Endothelial cell of umbilical vein (primary cell): ENCODE measurements around the gene TRIM32. TPM values are rescaled to one million over a fixed set of nuclear protein-coding genes. Genes with fewer than 3 reads are reported as not detected.

Source experiments
- Bru-seq: library from RNA; stranded (reverse); fragments of 400-500 nt; gene quantifications from one replicate; lab custom pipeline; 2021; lab: Mats Ljungman, UMichigan
- BruChase-seq, 2 experiments: library from RNA; stranded (reverse); fragments of 400-500 nt; gene quantifications; one replicate each; lab custom pipeline; 2021; lab: Mats Ljungman, UMichigan
- BruUV-seq: library from RNA; stranded (reverse); fragments of 400-500 nt; replicated peaks from 2 replicates; lab custom pipeline; 2021; lab: Mats Ljungman, UMichigan
- CTCF ChIA-PET: fragments of 300-600, 350-600 bp; sonication (Branson Sonifier 250); formaldehyde crosslinking; loops from one replicate; lab custom pipeline; 2021; ENCODE audit warnings: antibody characterized with exemption, inconsistent platforms; lab: Charles Lee
- POLR2A ChIA-PET: fragments of 300-600, 350-600 bp; sonication (Branson Sonifier 250); formaldehyde crosslinking; loops from one replicate; lab custom pipeline; 2021; ENCODE audit warnings: antibody characterized with exemption, inconsistent platforms; lab: Charles Lee
- DNase-seq: peaks from one replicate; pipeline ENCODE4 v3.0.0-alpha.2; 2011; ENCODE audit warnings: low read depth, low spot score
- FAIRE-seq: peaks from 2 replicates; lab custom pipeline; 2011; peaks lifted over from hg19 to GRCh38; lab: Jason Lieb, UNC
- H2AFZ ChIP-seq: 2 replicates; pipeline ENCODE4 v1.6.0; 2012; ENCODE audit warnings: low read depth, low read length, control low read depth, inconsistent platforms
- H3K27ac ChIP-seq: 2 replicates; pipeline ENCODE4 v1.5.1; 2011; ENCODE audit warnings: low read depth, mild to moderate bottlenecking, control low read depth, low read length, moderate library complexity; ENCODE audit not compliant: insufficient read depth
- H3K27me3 ChIP-seq, 2 experiments: 2 replicates each; pipeline versions ENCODE4 v1.6.0 to v1.6.1; 2011; ENCODE audit warnings: low read length in 2 of 2, mixed read lengths in 1 of 2; ENCODE audit not compliant: control insufficient read depth in 2 of 2, insufficient read depth in 2 of 2
- H3K36me3 ChIP-seq, 2 experiments: 2 replicates in 1 of 2; 3 replicates in 1 of 2; pipeline ENCODE4 v1.5.1; 2011; ENCODE audit warnings: low read length in 2 of 2, mild to moderate bottlenecking in 1 of 2, moderate library complexity in 1 of 2; ENCODE audit not compliant: control insufficient read depth in 2 of 2, insufficient read depth in 2 of 2; ENCODE audit errors: extremely low read depth in 1 of 2
- H3K4me1 ChIP-seq: 3 replicates; pipeline ENCODE4 v1.5.1; 2011; ENCODE audit warnings: mild to moderate bottlenecking, low read length; ENCODE audit not compliant: control insufficient read depth, insufficient read depth; ENCODE audit errors: extremely low read depth
- H3K4me2 ChIP-seq: 2 replicates; pipeline ENCODE4 v1.6.1; 2011; ENCODE audit warnings: low read length, control low read depth, mixed read lengths; ENCODE audit not compliant: insufficient read depth
- H3K4me3 ChIP-seq, 3 experiments: fragments of 200-600 bp in 1 of 3; sonication (generic), shearing (Covaris generic) in 1 of 3; replicated peaks in 1 of 3; 2 replicates each; pipeline ENCODE4 v1.5.1; 2011 to 2016; ENCODE audit warnings: control low read depth in 3 of 3, low read length in 3 of 3, mild to moderate bottlenecking in 2 of 3, inconsistent platforms in 1 of 3, low read depth in 1 of 3, moderate library complexity in 1 of 3; ENCODE audit not compliant: insufficient read depth in 1 of 3
- H3K79me2 ChIP-seq: 2 replicates; pipeline ENCODE4 v1.6.0; 2012; ENCODE audit warnings: low read length, inconsistent platforms; ENCODE audit not compliant: control insufficient read depth, insufficient read depth
- H3K9ac ChIP-seq: replicated peaks from 2 replicates; pipeline ENCODE3; 2011; ENCODE audit warnings: low read length, control low read depth; ENCODE audit not compliant: insufficient read depth; ENCODE audit errors: extremely low read depth
- H3K9me1 ChIP-seq: replicated peaks from 3 replicates; pipeline ENCODE4 v1.6.0; 2011; ENCODE audit warnings: mild to moderate bottlenecking, low read length; ENCODE audit not compliant: control insufficient read depth, insufficient read depth; ENCODE audit errors: extremely low read depth
- H3K9me3 ChIP-seq: replicated peaks from 2 replicates; pipeline ENCODE4 v1.5.1; 2012; ENCODE audit warnings: low read length, inconsistent platforms; ENCODE audit not compliant: control insufficient read depth, insufficient read depth
- H4K20me1 ChIP-seq: replicated peaks from 2 replicates; pipeline ENCODE3; 2011; ENCODE audit warnings: mild to moderate bottlenecking, low read length; ENCODE audit not compliant: control insufficient read depth, insufficient read depth; ENCODE audit errors: extremely low read depth
- FOS ChIP-seq: IDR thresholded peaks from 2 replicates; pipeline ENCODE4 v1.6.1; 2011; ENCODE audit warnings: mild to moderate bottlenecking, low read length, moderate library complexity, borderline replicate concordance; ENCODE audit not compliant: insufficient read depth
- MAX ChIP-seq: IDR thresholded peaks from 2 replicates; pipeline ENCODE4 v1.6.1; 2011; ENCODE audit not compliant: insufficient read depth, insufficient read length
- POLR2A ChIP-seq: IDR thresholded peaks from 2 replicates; pipeline ENCODE4 v1.6.1; 2012; ENCODE audit warnings: low read depth, mild to moderate bottlenecking, control low read depth, low read length
- POLR2AphosphoS5 ChIP-seq: IDR thresholded peaks from 2 replicates; pipeline ENCODE4 v1.6.1; 2012; ENCODE audit warnings: low read depth, mild to moderate bottlenecking, control low read depth, low read length, moderate library complexity; ENCODE audit not compliant: insufficient read depth
- dilution Hi-C: fragments of 300-500 bp; cut with MboI; formaldehyde crosslinking; loops from one replicate; pipeline ENCODE4 v1.15.0; 2019; ENCODE audit warnings: low sequenced_read_pairs; ENCODE audit not compliant: extremely low pct_ligation_motif_present
- intact Hi-C: fragments of 100-400 bp; cut with micrococcal nuclease; formaldehyde crosslinking; loops from one replicate; pipeline ENCODE4 v1.10.0; 2022
- long read RNA-seq: library from polyadenylated mRNA; stranded (forward); transcript quantifications from one replicate; pipeline ENCODE4 v2.0.0, GENCODE V29; 2021
- polyA minus RNA-seq, 3 experiments: library from RNA; depleted of rRNA, polyadenylated mRNA; stranded (reverse); fragments of >200 nt; gene quantifications; 1 replicate in 1 of 3; 2 replicates in 2 of 3; pipeline ENCODE4 v1.2.3, GENCODE V29; 2011
- polyA plus RNA-seq, 4 experiments: library from polyadenylated mRNA; depleted of rRNA in 3 of 4; stranded (reverse) in 3 of 4; unstranded in 1 of 4; fragments of >200 nt; gene quantifications; 2 replicates each; pipeline versions ENCODE4 v1.2.1 to v1.2.3, GENCODE V29; 2011 to 2012; ENCODE audit warnings: missing spikeins in 1 of 4
- total RNA-seq: library from RNA; stranded (reverse); gene quantifications from 2 replicates; pipeline ENCODE4 v1.2.3, GENCODE V29; 2021

The TRIM32 gene
- total RNA-seq: 18.2 and 18.4 TPM in 2 replicates
- polyA plus RNA-seq: 10.5 and 10.8 TPM in 2 replicates
- 7.8 and 8.4 TPM in 2 replicates for polyA plus RNA-seq (2011; cell fraction: cytosol; rRNA removed)
- 9.3 and 9.6 TPM in 2 replicates for polyA plus RNA-seq (2011; cell fraction: nucleus; rRNA removed)
- 11.7 and 12.7 TPM in 2 replicates for polyA plus RNA-seq (2012)
- 40.0 and 46.0 TPM in 2 replicates for polyA minus RNA-seq
- polyA minus RNA-seq (2011; cell fraction: cytosol; rRNA and poly(A)+ RNA removed): 11.1 TPM
- 14.0 and 19.3 TPM in 2 replicates for polyA minus RNA-seq (2011; cell fraction: nucleus; rRNA and poly(A)+ RNA removed)
- Bru-seq, nascent RNA: percentile 77 among the genes with signal in this experiment
- BruChase-seq, experiment 1, labeled RNA remaining after a 6-hour chase: percentile 75 among the genes with signal in this experiment
- BruChase-seq, experiment 2, labeled RNA remaining after a 2-hour chase: percentile 83 among the genes with signal in this experiment
- long read RNA-seq, transcript TRIM32-201 (2 exons, 3,688 nt): minor isoform, 17 of 42 reads
- long read RNA-seq, transcript TRIM32-203 (2 exons, 3,717 nt): major isoform, 19 of 42 reads
- long read RNA-seq, partial matches to known transcripts: 0 of 42 reads
- long read RNA-seq, other reads (novel, unspliced or antisense): 5 of 42 reads

- peak; percentile 92 for DNase-seq
- dilution Hi-C loops: no loop called here
- CTCF ChIA-PET: interaction anchor here (0.6 to 1.4 kb wide), 2 partner anchors 11 to 1096 kb away, joined by 3 to 14 read pairs; no protein-coding TSS in a partner anchor
- POLR2A ChIA-PET: interaction anchor here (0.6 to 0.7 kb wide), 4 partner anchors 20 to 330 kb away, joined by 3 to 5 read pairs (median 4); no protein-coding TSS in a partner anchor
- no TSS peak for BruUV-seq
- H3K27ac ChIP-seq: no peak within 1 kb of the TSS
- no peak for TF ChIP-seq FOS
- peak; percentile 64 for TF ChIP-seq POLR2AphosphoS5
- peak; percentile 19 for TF ChIP-seq POLR2A
- TF ChIP-seq MAX: peak; percentile 22
- H3K4me3 ChIP-seq: peak within 1 kb of the TSS; percentile 65 to 82 (median 73)
- peaks cover 36% of the 10 kb centered on the region for H3K79me2 ChIP-seq
- H3K9ac ChIP-seq: peak within 1 kb of the TSS; percentile 63
- intact Hi-C loops: no loop called here
- peak within 1 kb of the TSS; percentile 90 for H2AFZ ChIP-seq
- peak within 1 kb of the TSS; percentile 62 for H3K4me2 ChIP-seq
- H3K27me3 ChIP-seq: no peaks in the 10 kb centered on the region
- H3K36me3 ChIP-seq: no peaks in the 10 kb centered on the region
- peak; percentile 87 for FAIRE-seq
- no peaks in the 10 kb centered on the region for H4K20me1 ChIP-seq
- H3K9me1 ChIP-seq: no peaks in the 10 kb centered on the region
- H3K4me1 ChIP-seq: peaks cover 11% of the 10 kb centered on the region
- no peaks in the 10 kb centered on the region for H3K9me3 ChIP-seq
Measured at GRCh38 chr9:116687074-116687753, at the start of gene TRIM32. TSS of gene TRIM32 (plus strand) at chr9:116687305. CDS start at chr9:116697743, 10,438 bp downstream.
